Stimulated activated naive B cell treated with anti-CD40 and anti-IgM and Interleukin-4, amounts not matched to agents 10 μg/mL and 1 μg/mL and 100 μg/mL, for 72 hours (primary cell): ENCODE measurements around the gene ILKAP.

Experiments
- ATAC-seq, 2 donors: fragments of 150-1000 bp; cut with Tn5 transposase; replicated peaks; 2 replicates each; pipeline ENCODE4 v1.10.0; 2021; ENCODE audit warnings: moderate library complexity in 1 of 2
- DNase-seq: peaks from one replicate; pipeline ENCODE4 v3.0.0; 2021
- H3K27ac Mint-ChIP-seq: one replicate; pipeline ENCODE4 v1.8.0; 2022; ENCODE audit warnings: mild to moderate bottlenecking, mixed read lengths
- H3K27me3 Mint-ChIP-seq, 2 donors: one replicate each; pipeline ENCODE4 v1.8.0; 2022; ENCODE audit warnings: mixed read lengths in 2 of 2
- H3K36me3 Mint-ChIP-seq, 2 donors: one replicate each; pipeline ENCODE4 v1.8.0; 2022; ENCODE audit warnings: mixed read lengths in 2 of 2, mild to moderate bottlenecking in 1 of 2
- H3K4me1 Mint-ChIP-seq, 2 donors: one replicate each; pipeline ENCODE4 v1.8.0; 2022; ENCODE audit warnings: mixed read lengths in 2 of 2, mild to moderate bottlenecking in 1 of 2
- H3K4me3 Mint-ChIP-seq, 2 donors: one replicate each; pipeline ENCODE4 v1.8.0; 2022; ENCODE audit warnings: mild to moderate bottlenecking in 2 of 2, mixed read lengths in 2 of 2, moderate library complexity in 1 of 2
- H3K9me3 Mint-ChIP-seq, 2 donors: one replicate each; pipeline ENCODE4 v1.8.0; 2022; ENCODE audit warnings: mixed read lengths in 2 of 2, mild to moderate bottlenecking in 1 of 2

The ILKAP gene

DNA sequence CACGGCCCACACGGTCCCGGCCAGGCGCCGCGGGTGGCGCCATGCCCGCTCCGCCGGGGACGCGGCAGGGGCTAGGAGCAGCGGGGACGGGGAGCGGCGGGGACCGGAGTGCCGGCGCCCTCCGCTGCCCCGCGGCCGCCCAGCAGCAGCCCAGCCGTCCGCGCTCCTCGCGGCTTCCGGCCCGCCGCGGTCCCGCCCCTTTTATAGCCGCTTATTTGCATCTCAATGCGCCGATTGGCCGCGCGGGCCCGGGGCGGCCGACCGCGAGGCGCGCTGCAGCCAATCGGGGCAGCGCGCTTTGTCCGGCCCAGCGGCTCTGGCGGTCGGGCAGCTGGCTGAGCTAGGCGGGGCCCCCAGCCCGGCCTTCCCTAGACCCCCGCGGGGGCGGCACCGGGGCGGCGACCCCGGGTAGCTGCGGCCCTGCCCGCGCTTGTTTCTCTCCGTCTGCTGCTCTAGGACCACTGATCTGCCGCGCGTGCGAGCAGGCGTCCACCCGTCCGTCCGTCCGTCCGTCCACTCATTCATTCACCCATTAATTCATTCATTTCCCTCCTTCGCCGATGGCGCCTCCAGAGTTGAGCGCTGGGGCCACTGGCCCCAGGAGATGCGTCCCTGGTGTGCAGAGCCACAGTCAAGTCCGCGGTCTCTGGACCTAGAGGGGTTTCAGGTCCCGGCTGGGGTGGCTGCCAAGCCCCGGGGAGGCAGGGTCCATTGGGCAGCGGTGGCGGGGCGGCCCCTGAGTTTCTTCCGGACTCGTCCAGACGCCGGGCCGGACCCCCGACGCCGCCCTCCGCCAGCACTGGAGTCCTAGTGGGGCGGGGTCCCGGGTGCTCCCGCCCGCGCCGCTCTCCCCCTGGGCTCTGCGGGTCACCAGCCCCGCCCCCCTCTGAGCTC, 36.6 kb upstream of the ILKAP start, which contains the start of gene HES6:
Gene HES6, minus strand, starts transcription at position 176 of the 894 bp plus-strand sequence. Its CDS starts 133 bp downstream, at position 43.
- Mint-ChIP-seq H3K4me1 (peaks cover 5 to 21% of the 10 kb centered on the region in 2 donors), H3K27me3 (peaks cover 19 to 20% of the 10 kb centered on the region in 2 donors), H3K9me3 (no peaks in the 10 kb centered on the region), H3K27ac (peak within 1 kb of the TSS; percentile 79), H3K36me3 (peaks cover 2 to 9% of the 10 kb centered on the region in 2 donors), H3K4me3 (peak within 1 kb of the TSS; percentile 85 to 96)
- DNase-seq (peak; percentile 68), ATAC-seq (peak; percentile 85 to 87)

- Mint-ChIP-seq H3K4me3 (peak overlapping the region; percentile 62 to 96), H3K36me3 (peaks cover 0 to 8% of the 10 kb centered on the region in 2 donors), H3K27ac (no peak overlapping the region), H3K27me3 (peaks cover 21 to 23% of the 10 kb centered on the region in 2 donors), H3K4me1 (peaks cover 8 to 23% of the 10 kb centered on the region in 2 donors), H3K9me3 (no peaks in the 10 kb centered on the region)
- DNase-seq (no peak), ATAC-seq (peak in 1 of 2 donors; percentile 26)
Observed at GRCh38 chr2:238239543-238239862, 36.0 kb upstream of the ILKAP start.

GRCh38 chr2:238238766-238239542, 35.5 kb upstream of the ILKAP start:
- peak; percentile 13 to 44 for ATAC-seq
- DNase-seq, result no peak
- Mint-ChIP-seq H3K9me3 (peaks cover 0 to under 1% of the 10 kb centered on the region in 2 donors), H3K27ac (no peak overlapping the region), H3K4me1 (peaks cover 10 to 26% of the 10 kb centered on the region in 2 donors), H3K27me3 (peaks cover 22 to 23% of the 10 kb centered on the region in 2 donors), H3K4me3 (peak overlapping the region; percentile 55 to 65), H3K36me3 (peaks cover 0 to 8% of the 10 kb centered on the region in 2 donors)

- Mint-ChIP-seq H3K9me3 (peaks cover 0 to 1% of the 10 kb centered on the region in 2 donors), H3K4me1 (peaks cover 12 to 26% of the 10 kb centered on the region in 2 donors), H3K27ac (no peak overlapping the region), H3K27me3 (peaks cover 23 to 28% of the 10 kb centered on the region in 2 donors), H3K36me3 (peaks cover 0 to 4% of the 10 kb centered on the region in 2 donors), H3K4me3 (peak overlapping the region; percentile 55 to 65)
- no peak for DNase-seq
- no peak for ATAC-seq
Observed at GRCh38 chr2:238238311-238238765, 34.8 kb upstream of the ILKAP start.

- Mint-ChIP-seq H3K27me3 (peaks cover 23 to 28% of the 10 kb centered on the region in 2 donors), H3K36me3 (peaks cover 0 to 1% of the 10 kb centered on the region in 2 donors), H3K9me3 (peaks cover 0 to 1% of the 10 kb centered on the region in 2 donors), H3K27ac (no peak overlapping the region), H3K4me3 (no peak overlapping the region), H3K4me1 (peaks cover 12 to 26% of the 10 kb centered on the region in 2 donors)
- DNase-seq, result no peak
- no peak for ATAC-seq
Observed at GRCh38 chr2:238237431-238238135, 34.1 kb upstream of the ILKAP start.

DNA sequence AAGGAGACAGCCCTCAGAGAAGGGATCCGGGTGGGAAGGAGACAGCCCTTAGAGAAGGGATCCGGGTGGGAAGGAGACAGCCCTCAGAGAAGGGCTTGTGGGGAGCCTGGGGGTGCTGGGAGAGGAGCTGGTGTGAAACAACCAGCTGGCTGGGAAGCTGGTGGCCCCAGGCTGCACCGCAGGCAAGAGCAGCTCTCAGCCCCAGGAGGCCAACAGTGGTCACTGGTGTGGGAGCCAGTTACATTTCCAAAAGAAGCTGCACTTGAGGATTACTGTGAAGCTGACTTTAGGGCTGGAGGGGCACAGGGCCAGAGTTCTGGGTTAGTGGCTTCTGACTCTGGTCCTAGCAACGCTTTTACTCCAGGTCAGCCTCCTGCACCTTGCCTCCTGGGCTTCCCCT, 33.1 kb upstream of the ILKAP start:
- Mint-ChIP-seq H3K4me3 (no peak overlapping the region), H3K27ac (no peak overlapping the region), H3K4me1 (peaks cover 12 to 27% of the 10 kb centered on the region in 2 donors), H3K27me3 (peaks cover 23 to 28% of the 10 kb centered on the region in 2 donors), H3K36me3 (peaks cover 0 to 8% of the 10 kb centered on the region in 2 donors), H3K9me3 (peaks cover 0 to 3% of the 10 kb centered on the region in 2 donors)
- DNase-seq (no peak), ATAC-seq (no peak)

GRCh38 chr2:238235856-238236255, 32.4 kb upstream of the ILKAP start:
- Mint-ChIP-seq H3K9me3 (peaks cover 0 to 3% of the 10 kb centered on the region in 2 donors), H3K27me3 (peaks cover 23 to 28% of the 10 kb centered on the region in 2 donors), H3K36me3 (peaks cover 0 to 9% of the 10 kb centered on the region in 2 donors), H3K4me3 (no peak overlapping the region), H3K4me1 (peaks cover 12 to 28% of the 10 kb centered on the region in 2 donors), H3K27ac (no peak overlapping the region)
- ATAC-seq (no peak), DNase-seq (no peak)

- H3K27me3 Mint-ChIP-seq, result peaks cover 21 to 30% of the 10 kb centered on the region in 2 donors
- no peak overlapping the region for H3K27ac Mint-ChIP-seq
- H3K36me3 Mint-ChIP-seq, result peaks cover 4 to 9% of the 10 kb centered on the region in 2 donors
- ATAC-seq (no peak), DNase-seq (no peak)
- peaks cover 17 to 32% of the 10 kb centered on the region in 2 donors for H3K4me1 Mint-ChIP-seq
- peak overlapping the region in 1 of 2 donors; percentile 3 for H3K4me3 Mint-ChIP-seq
- H3K9me3 Mint-ChIP-seq, result peaks cover 0 to 3% of the 10 kb centered on the region in 2 donors
Observed at GRCh38 chr2:238235331-238235732, 31.8 kb upstream of the ILKAP start.

DNA sequence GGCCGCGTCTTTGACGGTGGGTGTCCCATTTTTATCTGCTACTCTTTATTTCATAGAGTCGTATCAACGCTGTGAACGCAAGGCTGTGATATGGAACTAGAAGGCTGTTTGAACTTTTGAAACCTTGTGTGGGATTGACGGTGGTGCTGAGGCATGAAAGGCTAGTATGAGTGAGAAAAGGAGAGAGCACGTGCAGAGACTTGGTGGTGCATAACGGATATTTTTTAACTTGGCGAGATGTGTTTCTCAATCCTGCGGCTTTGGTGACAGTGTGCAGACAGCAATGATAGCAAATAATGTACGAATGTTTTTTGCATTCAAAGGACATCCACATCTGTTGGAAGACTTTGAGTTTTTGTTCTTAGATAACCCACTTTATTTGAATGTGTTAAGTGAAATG, 30.1 kb upstream of the ILKAP start:
- DNase-seq, result no peak
- peaks cover 17 to 28% of the 10 kb centered on the region in 2 donors for H3K27me3 Mint-ChIP-seq
- peak overlapping the region in 1 of 2 donors; percentile 45 for H3K4me3 Mint-ChIP-seq
- H3K9me3 Mint-ChIP-seq, result peaks cover 0 to 3% of the 10 kb centered on the region in 2 donors
- no peak overlapping the region for H3K27ac Mint-ChIP-seq
- ATAC-seq, result no peak
- H3K36me3 Mint-ChIP-seq, result peaks cover 12 to 14% of the 10 kb centered on the region in 2 donors
- H3K4me1 Mint-ChIP-seq, result peaks cover 16 to 29% of the 10 kb centered on the region in 2 donors

GRCh38 chr2:238231809-238232208, 28.3 kb upstream of the ILKAP start:
- Mint-ChIP-seq H3K36me3 (peaks cover 20 to 26% of the 10 kb centered on the region in 2 donors), H3K4me3 (peak overlapping the region; percentile 83 to 90), H3K27me3 (peaks cover 17 to 28% of the 10 kb centered on the region in 2 donors), H3K27ac (peak overlapping the region; percentile 92), H3K9me3 (peaks cover 0 to 3% of the 10 kb centered on the region in 2 donors), H3K4me1 (peaks cover 17 to 25% of the 10 kb centered on the region in 2 donors)
- DNase-seq (no peak), ATAC-seq (no peak)

DNA sequence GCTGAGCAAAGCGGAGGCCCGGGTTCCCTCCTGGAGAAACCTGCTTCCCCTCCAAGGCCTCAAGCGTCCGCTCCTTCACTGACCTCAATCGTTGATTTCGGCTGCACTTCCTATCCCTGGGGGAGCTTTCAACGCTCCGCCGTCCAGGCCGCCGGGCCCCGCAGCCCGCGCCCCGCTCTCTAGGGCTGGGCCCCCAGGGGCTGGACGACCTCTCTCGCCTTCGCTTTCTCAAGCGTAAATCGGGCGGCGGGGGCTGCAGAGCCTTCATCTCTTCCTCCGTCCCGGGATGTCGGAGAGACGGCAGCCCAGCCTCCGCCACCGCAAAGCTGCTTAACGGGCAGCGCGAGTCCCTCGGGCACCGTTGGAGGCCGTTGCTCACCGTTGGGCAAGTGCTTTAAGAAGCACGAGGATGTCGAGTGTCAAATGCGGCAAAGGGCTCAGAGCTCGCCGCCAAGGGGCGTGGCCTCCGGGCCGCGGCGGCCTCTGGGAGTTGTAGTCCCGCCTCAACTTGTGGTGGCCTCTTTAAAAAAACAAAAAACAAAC, 27.8 kb upstream of the ILKAP start:
- peaks cover 0 to 3% of the 10 kb centered on the region in 2 donors for H3K9me3 Mint-ChIP-seq
- peaks cover 15 to 26% of the 10 kb centered on the region in 2 donors for H3K27me3 Mint-ChIP-seq
- peak overlapping the region; percentile 83 to 90 for H3K4me3 Mint-ChIP-seq
- peak; percentile 71 for DNase-seq
- ATAC-seq, result peak; percentile 87 to 90
- H3K36me3 Mint-ChIP-seq, result peaks cover 22 to 31% of the 10 kb centered on the region in 2 donors
- peak overlapping the region; percentile 92 for H3K27ac Mint-ChIP-seq
- peaks cover 20 to 29% of the 10 kb centered on the region in 2 donors for H3K4me1 Mint-ChIP-seq

GRCh38 chr2:238230699-238231098, 27.2 kb upstream of the ILKAP start:
- Mint-ChIP-seq H3K36me3 (peaks cover 27 to 34% of the 10 kb centered on the region in 2 donors), H3K4me1 (peaks cover 21 to 35% of the 10 kb centered on the region in 2 donors), H3K27me3 (peaks cover 9 to 20% of the 10 kb centered on the region in 2 donors), H3K27ac (no peak overlapping the region), H3K4me3 (peak overlapping the region; percentile 83 to 90), H3K9me3 (peaks cover 0 to 3% of the 10 kb centered on the region in 2 donors)
- DNase-seq (no peak), ATAC-seq (no peak)

DNA sequence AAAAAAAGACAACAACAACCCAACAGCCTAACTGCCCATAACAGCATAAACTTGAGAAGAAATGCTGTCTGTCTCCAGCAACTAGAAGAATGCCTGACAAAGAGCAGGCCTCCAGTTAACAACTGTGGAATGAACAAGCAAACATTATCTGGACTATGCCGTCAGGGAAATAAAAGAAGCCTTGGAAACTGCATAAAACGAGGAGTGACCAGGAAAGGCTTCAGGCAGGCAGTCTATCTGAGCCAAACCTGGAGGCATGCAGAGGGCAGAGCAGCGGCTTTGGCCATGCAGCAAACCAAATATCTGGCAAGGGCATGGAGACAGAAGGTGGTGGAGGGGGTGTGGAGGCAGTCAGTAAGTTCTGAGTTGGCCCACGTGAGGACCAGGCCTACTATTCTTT, 25.2 kb upstream of the ILKAP start:
- Mint-ChIP-seq H3K4me1 (peaks cover 13 to 34% of the 10 kb centered on the region in 2 donors), H3K36me3 (peaks cover 36 to 40% of the 10 kb centered on the region in 2 donors), H3K27ac (no peak overlapping the region), H3K4me3 (no peak overlapping the region), H3K9me3 (peaks cover 0 to 1% of the 10 kb centered on the region in 2 donors), H3K27me3 (peaks cover 0 to 8% of the 10 kb centered on the region in 2 donors)
- no peak for ATAC-seq
- no peak for DNase-seq
